Jurkat, Clone E6-1 (cell line): ENCODE results near the gene SURF1.
"Not testable (repeated sequence)": the region's sequence is repeated elsewhere in the genome, so short reads cannot be mapped to it uniquely, and the experiment has no call there.

ENCODE experiments used
- DNase-seq: peaks from one replicate; pipeline ENCODE4 v3.0.0-alpha.2; 2011; ENCODE audit warnings: low read depth, low spot score
- H3K4me3 ChIP-seq: 2 replicates; pipeline ENCODE4 v1.5.1; 2011; ENCODE audit warnings: mild to moderate bottlenecking, low read length, control low read depth, moderate library complexity

SURF1 gene

GRCh38 chr9:133348718-133349573 is 7.3 kb downstream of the SURF1 start:
- H3K4me3 ChIP-seq: peak overlapping the region; percentile 98
- no peak for DNase-seq

GRCh38 chr9:133347985-133348717 is 8.1 kb downstream of the SURF1 start, which contains the start of the genes MED22 and RPL7A:
Gene MED22 (minus strand): TSS chr9:133348131. CDS start chr9:133346662, 1,469 bp downstream.
Gene RPL7A (plus strand): TSS chr9:133348218. CDS start chr9:133348244, 26 bp downstream.
- H3K4me3 ChIP-seq: peak within 1 kb of the TSS; percentile 98
- peak; percentile 97 for DNase-seq

- DNase-seq: no peak
Measured at GRCh38 chr9:133347515-133347984, 8.7 kb downstream of the SURF1 start.

GRCh38 chr9:133346021-133346785 is 10.1 kb downstream of the SURF1 start:
- H3K4me3 ChIP-seq: peak overlapping the region; percentile 98
- DNase-seq: no peak

More at GRCh38 chr9:133347515-133347984, 8.7 kb downstream of the SURF1 start:
- peak overlapping the region; percentile 98 for H3K4me3 ChIP-seq

GRCh38 chr9:133345596-133345995 is 10.7 kb downstream of the SURF1 start:
- H3K4me3 ChIP-seq: no peak overlapping the region
- no peak for DNase-seq

- no peak overlapping the region for H3K4me3 ChIP-seq
- DNase-seq: no peak
Measured at GRCh38 chr9:133344979-133345378, 11.3 kb downstream of the SURF1 start.

GRCh38 chr9:133344071-133344470 is 12.2 kb downstream of the SURF1 start:
- DNase-seq: no peak
- H3K4me3 ChIP-seq: no peak overlapping the region

GRCh38 chr9:133342570-133342969 is 13.7 kb downstream of the SURF1 start:
- DNase-seq: no peak
- no peak overlapping the region for H3K4me3 ChIP-seq

- DNase-seq: no peak
Measured at GRCh38 chr9:133342069-133342406, 14.2 kb downstream of the SURF1 start.

DNA sequence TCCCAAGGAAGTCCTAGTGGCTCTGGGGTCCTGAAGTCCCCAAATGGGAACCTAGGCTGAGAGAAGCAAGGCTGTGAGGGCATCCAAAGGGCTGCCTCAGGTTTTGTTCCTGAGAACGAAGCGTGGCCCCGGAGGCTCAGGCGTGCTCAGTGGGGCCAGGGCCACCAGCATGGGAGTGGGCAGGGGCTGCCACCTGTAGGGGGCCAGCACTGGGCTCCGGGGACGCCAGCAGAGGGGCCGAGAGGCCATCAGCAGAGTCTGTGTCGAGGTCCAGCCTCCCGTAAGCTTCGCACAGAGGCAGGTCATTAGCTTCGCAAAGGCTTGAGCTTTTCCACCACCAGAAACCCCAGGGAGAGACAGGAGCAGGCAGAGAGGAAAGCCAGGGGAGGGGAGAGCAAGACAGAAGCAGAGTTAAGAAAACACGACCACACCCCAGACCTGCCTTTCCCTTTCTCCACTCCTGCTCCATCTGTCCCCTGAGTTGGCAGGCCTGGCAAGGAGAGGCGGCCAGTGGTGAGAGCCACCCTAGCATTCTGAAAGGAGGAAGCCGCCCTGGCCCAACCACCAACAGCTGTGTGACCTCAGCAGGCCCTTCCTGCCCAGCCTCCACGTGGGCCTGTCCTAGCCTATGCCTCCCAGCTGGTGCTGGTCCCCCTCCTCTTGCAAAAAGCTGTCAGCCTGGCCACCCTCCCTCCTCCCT is 14.8 kb downstream of the SURF1 start:
- H3K4me3 ChIP-seq: no peak overlapping the region

More at GRCh38 chr9:133342069-133342406, 14.2 kb downstream of the SURF1 start:
- H3K4me3 ChIP-seq: no peak overlapping the region

GRCh38 chr9:133340916-133341315 is 15.4 kb downstream of the SURF1 start:
- H3K4me3 ChIP-seq: no peak overlapping the region
- DNase-seq: no peak

More for the DNA sequence above, 14.8 kb downstream of the SURF1 start:
- no peak for DNase-seq

DNA sequence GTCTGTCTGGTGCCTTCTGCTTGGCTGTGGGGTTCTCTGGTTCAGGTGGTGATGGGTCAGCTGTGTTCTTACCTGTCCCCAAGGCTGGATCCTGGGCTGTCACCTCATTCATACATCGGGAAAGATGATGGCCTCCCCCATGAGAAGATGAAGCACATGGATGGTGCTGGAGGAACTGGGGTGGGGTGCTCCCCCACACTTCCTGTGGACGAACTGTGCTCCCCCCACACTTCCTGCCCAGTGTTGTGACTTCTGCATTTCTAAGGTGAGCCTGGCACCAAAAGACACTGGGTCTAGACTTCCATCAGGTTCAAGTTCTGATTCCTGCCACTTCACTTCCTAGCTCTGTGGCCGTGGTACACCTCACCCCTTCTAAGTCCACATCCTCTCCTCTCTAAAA is 16.0 kb downstream of the SURF1 start:
- H3K4me3 ChIP-seq: no peak overlapping the region
- DNase-seq: no peak

DNA sequence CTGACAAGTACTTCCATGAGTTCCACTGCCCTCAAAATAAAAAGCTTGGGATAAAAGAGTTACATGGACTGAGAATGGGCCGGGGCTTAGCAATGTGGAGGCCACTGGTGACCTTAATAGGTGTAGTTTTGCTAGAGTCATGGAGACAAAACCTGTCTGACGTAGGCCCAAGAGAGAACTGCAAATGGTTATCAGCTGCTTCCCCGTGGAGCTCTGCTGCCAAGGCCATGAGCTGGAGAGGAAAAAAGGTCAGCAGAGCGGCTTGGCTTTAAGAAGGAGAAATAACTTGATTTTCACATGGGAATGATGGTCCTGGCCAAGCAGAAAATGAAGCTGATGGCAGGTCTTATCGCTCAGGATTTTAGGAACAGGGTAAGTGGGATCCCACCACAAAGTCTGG is 16.6 kb downstream of the SURF1 start:
- DNase-seq: no peak
- H3K4me3 ChIP-seq: no peak overlapping the region

DNA sequence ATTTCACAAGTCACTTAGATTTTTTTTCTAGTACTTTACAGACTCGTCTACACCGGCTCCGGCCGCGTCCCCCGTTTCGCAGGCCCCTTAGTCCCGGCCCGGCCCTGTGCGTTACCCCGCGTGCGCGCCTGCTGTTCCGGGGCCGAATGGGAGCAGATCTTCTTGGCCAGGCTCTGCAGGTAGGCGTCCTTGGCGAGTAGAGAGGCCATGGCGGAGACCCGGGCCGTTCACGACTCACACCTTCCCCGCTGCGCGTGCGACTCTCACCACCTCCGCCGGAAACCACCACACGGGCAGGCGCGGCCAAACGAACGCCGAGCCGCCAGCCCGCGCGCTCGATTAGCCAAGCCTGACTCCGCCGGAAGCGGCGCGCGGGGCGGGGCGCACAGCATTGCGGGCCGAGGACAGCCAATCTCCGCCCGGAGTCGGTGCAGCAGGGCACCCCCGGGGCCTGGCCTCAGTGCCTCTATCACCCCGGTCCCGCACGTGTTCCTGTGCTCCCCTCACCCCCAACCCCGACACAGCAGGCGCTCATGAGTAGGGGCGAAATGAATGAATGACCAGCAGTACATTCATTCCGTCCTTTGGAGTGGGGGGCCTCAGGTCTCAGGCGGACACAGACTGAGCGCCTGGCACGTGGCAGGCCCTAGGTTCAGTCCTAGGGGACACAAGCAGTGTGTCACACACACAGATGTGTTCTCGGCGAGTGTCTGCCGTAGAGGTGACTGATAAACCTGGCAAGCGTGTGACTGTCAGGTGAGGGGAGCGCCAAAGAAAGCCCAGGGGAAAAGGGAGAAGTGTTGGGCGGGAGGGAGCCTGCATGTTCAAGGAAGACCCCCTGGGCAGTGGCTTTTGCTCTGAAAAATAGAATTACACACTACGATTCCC is 20.1 kb downstream of the SURF1 start, which contains the start of gene SURF6:
Gene SURF6 (minus strand): TSS at position 265 of the 888 bp plus-strand sequence. CDS start 56 bp downstream, at position 209.
- DNase-seq: peak; percentile 91
- H3K4me3 ChIP-seq: peak within 1 kb of the TSS; percentile 97

DNA sequence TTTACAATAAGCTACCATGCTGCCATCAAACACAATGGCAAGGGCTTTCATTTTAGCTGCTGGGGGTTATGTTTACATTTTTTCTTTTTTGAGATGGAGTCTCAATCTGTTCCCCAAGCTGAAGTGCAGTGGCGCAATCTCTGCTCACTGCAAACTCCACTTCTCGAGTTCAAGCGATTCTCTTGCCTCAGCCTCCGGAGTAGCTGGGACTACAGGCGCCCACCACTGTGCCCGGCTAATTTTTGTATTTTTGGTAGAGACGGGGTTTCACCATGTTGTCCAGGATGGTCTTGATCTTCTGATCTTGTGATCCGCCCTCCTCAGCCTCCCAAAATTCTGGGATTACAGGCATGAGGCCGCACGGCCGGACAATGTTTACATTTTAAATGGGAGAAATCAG is 21.4 kb downstream of the SURF1 start:
- not testable (repeated sequence) for DNase-seq

GRCh38 chr9:133334161-133334560 is 22.1 kb downstream of the SURF1 start:
- H3K4me3 ChIP-seq: peak overlapping the region; percentile 97
- no peak for DNase-seq

More for the DNA sequence above, 21.4 kb downstream of the SURF1 start:
- peak overlapping the region; percentile 97 for H3K4me3 ChIP-seq

DNA sequence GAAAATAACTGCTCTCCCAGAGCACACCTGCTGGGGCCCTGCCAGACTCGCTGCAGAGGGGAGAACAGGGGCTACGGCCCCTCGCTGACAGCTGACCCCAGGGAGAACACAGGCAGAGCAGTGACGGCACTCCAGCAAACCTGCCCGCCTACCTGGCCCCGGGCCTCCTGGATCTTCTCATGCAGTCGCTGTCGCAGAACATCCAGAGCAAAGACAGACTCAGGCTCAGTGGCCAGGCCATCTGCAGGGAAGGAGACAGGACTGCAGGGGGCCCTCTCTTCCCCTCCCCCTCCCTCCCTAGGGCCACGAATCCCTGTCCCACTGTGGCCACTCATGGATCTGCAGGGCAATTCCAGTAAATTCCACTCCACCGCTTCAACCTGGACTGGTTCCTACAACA is 22.7 kb downstream of the SURF1 start:
- DNase-seq: no peak
- H3K4me3 ChIP-seq: no peak overlapping the region

DNA sequence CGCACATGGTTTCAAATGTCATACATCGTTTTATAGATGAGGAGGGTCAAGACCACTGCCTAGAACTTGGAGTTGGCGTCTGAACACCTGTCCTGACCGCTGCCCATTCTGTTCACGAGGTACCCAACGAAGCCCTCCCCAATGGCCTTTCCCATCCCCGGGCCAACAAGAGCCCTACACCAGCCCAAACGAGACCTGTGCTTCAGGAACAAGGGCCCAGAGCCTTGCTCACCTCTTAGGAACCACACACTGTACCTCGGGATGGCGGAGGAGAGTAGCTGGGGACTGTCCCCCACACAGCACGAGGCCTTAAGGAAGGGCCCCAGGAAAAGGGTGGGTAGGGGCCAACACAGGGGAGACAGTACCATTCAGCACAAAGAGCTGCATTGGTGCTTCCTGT is 23.3 kb downstream of the SURF1 start:
- no peak for DNase-seq
- no peak overlapping the region for H3K4me3 ChIP-seq
